Measurements from ENCODE around the gene SLC35F2.
"Not testable (repeated sequence)": the region's sequence is repeated elsewhere in the genome, so short reads cannot be mapped to it uniquely, and the experiment has no call there.

The SLC35F2 gene

DNA sequence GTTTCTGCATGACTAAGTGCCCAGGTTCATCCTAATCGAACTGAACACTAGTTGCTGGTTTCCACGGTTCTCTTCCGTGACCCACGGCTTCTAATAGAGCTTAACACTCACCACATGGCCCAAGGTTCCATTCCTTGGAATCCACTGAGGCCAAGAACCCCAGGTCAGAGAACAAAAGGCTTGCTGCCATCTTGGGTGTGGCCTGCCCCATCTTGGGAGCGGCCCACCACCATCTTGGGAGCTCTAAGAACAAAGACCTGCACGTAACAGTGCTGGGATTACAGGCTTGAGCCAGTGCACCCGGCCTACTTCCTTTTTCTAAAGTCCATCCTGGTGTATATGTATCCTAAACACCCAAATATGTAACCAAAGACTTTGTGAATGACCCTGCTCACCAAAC, 68.8 kb downstream of the SLC35F2 start:
- no peak for DNase-seq (ENCODE audit: low spot score)

- DNase-seq (ENCODE audit: low spot score) = no peak
These were observed 70.9 kb downstream of the SLC35F2 start for GRCh38 chr11:107787733-107788132.

- DNase-seq (ENCODE audit: low spot score) = peak; percentile 64
These were observed 73.2 kb downstream of the SLC35F2 start for GRCh38 chr11:107785401-107785800.

GRCh38 chr11:107783121-107783520, 75.5 kb downstream of the SLC35F2 start:
- no peak for DNase-seq (ENCODE audit: low spot score)

- no peak for DNase-seq (ENCODE audit: low spot score)
These were observed 77.8 kb downstream of the SLC35F2 start for GRCh38 chr11:107780775-107781174.

GRCh38 chr11:107780136-107780535, 78.5 kb downstream of the SLC35F2 start:
- no peak for DNase-seq (ENCODE audit: low spot score)

- DNase-seq (ENCODE audit: low spot score) = no peak
These were observed 79.6 kb downstream of the SLC35F2 start for GRCh38 chr11:107778839-107779517.

- DNase-seq (ENCODE audit: low spot score) = no peak
These were observed 81.5 kb downstream of the SLC35F2 start for GRCh38 chr11:107777110-107777509.

DNA sequence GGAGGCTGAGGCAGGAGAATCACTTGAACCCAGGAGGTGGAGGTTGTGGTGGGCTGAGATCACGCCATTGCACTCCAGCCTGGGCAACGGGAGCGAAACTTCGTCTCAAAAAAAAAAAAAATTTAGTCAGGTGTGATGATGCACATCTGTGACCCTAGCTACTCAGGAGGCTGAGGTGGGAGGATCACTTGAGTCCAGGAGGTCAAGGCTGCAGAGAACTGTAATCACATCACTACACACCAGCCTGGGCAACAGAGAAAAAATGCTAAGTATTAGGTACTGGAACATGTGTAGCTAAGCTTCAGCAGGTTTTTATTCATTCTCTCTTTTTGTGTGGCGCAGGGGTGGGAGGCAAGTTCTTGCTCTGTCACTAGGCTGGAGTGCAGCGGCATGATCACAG, 82.5 kb downstream of the SLC35F2 start:
- DNase-seq (ENCODE audit: low spot score) = no peak

- DNase-seq (ENCODE audit: low spot score) = peak; percentile 16
These were observed 88.0 kb downstream of the SLC35F2 start for GRCh38 chr11:107770551-107770951.

GRCh38 chr11:107769189-107769588, 89.4 kb downstream of the SLC35F2 start:
- peak; percentile 39 for DNase-seq (ENCODE audit: low spot score)

DNA sequence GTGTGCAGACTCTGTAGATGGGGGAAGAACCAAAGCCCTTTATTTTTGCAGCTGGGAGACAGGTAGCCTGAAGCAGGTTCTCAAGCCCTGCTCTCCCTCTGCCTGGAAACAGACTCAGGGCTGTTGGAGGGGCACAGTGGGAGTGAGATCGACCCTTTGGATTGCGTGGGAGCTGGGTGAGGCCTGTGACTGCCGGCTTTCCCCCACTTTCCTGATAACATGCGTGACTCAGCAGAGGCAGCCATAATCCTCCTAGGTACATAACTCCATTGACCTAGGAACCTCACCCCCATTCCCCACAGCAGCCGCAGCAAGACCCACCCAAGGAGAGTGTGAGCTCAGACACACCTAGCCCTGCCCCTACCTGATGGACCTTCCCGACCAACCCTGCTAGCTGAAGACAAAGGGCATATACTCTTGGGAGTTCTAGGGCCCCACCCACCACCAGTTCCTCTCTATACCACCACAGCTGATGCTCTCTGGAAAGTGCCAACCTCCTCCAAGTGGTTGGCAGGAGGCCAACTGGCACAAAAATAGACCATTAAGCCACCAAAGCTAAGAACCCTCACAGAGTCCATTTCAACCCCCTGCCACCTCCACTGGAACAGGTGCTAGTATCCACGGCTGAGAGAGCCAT, 99.8 kb downstream of the SLC35F2 start:
- not testable (repeated sequence) for DNase-seq (ENCODE audit: low spot score)

DNA sequence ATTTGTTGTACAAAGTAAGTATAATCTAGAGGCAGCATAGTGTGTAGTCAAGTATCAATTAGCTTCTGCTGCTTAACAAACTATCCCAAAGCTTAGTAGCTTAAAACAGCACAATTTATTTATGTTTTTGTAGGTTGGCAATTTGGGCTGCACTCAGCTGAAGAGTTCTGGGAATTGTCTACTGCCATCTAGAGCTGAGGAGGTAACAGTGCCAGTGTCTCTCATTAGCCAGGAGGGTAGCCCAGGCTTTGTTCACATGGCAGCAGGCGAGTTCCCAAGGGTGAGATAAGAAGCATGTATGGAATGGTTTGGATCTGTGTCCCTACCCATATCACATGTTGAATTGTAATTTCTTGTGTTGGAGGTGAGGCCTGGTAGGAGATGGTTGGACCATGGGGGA, 100.9 kb downstream of the SLC35F2 start:
- no peak for DNase-seq (ENCODE audit: low spot score)

DNA sequence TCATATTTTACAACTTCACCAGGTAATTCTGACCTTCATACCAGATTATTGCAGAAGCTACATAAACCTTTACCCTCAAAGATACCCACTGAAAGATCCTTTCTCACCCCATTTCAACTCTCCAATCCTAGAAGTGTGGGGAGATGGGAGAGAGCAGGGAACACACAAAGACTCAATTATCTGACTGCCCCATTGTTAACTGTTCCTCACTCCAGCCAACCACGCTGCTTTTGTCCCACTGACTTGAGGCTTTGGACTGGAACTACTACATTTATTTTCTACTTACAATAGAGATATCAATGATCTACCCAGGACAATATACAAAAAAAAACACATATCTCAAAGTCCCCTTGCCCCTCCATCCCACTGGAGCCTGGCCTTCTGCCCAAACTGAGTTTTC, 102.0 kb downstream of the SLC35F2 start:
- DNase-seq (ENCODE audit: low spot score) = no peak

DNA sequence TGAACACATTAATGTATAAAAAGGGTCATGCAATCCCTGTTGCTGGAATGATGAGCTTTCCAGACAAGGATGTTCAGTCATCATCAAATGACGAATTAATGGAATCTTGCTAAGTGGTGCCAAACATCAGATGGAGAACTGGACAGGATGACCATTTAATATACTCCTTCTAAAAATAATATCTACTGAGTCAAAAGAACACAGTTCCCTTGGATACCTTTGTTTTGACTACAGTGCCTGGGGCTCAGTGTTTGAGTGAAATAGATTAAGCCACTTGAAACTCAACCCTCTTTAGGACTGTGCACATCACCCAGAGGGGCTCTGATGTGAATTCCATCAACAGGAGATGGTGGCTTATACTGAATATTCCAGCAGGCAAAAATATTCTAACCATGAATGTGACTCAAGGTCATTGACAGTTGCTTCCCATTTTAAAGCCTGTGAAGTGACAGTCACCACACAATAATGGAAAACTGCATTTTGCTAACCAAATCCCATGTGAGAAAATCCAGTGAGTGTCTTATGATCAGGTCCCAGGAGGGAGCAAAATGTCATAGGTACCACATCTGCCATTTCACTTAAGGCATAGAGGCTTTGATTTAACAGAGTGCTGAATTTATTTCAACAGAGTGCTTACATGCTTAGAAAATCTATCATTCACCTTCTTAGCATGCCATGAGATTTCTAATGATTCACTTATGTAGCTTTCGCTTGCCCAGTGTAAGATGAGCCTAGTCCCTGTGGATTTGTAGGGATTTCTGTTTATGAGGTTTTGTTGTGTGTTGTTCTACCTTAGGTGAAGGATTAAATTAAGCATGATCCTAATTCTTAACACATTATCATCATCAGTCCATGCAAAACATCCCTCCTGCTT, 105.4 kb downstream of the SLC35F2 start:
- DNase-seq (ENCODE audit: low spot score) = no peak

DNA sequence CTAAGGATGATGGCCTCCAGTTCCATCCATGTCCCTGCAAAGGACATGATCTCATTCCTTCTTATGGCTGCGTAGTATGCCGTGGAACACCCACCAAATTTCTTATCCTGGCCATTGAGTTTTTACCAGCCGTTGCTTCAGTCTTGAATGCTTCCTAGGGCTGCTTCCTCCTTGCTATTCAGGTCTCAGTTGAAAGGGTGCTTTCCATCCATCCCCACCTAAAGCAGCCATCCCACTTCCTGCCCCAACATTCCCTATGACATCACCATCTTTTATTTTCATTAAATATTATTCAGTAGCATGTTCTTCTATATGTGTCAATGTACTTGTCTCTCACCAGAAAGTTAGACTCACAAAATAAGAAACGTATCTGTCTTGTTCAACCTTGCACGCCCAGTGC, 106.1 kb downstream of the SLC35F2 start:
- DNase-seq (ENCODE audit: low spot score) = no peak

- no peak for DNase-seq (ENCODE audit: low spot score)
These were observed 107.5 kb downstream of the SLC35F2 start for GRCh38 chr11:107751082-107751481.

DNA sequence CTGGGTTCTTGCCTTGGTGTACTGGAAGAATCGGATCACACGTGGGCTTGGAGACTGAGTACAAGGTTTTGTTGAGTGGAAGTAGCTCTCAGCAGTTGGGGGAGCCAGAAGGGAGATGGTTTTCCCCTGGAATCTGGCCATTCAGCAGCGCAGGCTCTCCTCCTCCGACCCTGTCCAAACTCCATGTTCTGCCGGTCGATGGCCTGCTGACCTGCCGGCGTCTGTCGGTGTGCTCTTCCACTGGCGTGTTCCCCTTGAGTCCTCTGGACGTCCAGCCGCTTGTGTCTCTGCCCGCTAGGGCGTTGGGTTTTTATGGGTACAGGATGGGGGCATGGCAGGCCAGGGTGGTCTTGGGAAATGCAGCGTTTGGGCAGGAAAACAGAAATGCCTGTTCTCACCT, 108.3 kb downstream of the SLC35F2 start:
- no peak for DNase-seq (ENCODE audit: low spot score)

GRCh38 chr11:107747622-107748021, 111.0 kb downstream of the SLC35F2 start:
- no peak for DNase-seq (ENCODE audit: low spot score)

DNA sequence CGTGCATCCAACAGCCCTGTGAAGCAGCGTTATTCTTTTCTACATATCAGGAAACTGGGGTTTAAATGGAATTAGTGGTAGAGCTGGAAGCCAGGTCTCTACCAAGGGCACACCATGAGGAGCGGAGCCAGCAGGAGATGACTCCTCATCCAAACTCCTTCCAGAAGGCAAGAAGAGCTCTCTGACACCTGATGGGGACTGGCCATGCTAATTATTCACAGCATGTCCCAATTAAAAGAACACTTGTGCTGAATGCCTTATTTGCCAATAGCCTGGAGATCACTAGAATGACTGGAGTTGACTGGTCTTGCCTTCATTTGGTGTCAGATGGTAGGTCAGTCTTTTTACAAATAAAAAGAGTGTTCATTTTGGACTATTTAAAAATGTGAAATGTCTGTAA, 113.9 kb downstream of the SLC35F2 start:
- DNase-seq (ENCODE audit: low spot score) = no peak

DNA sequence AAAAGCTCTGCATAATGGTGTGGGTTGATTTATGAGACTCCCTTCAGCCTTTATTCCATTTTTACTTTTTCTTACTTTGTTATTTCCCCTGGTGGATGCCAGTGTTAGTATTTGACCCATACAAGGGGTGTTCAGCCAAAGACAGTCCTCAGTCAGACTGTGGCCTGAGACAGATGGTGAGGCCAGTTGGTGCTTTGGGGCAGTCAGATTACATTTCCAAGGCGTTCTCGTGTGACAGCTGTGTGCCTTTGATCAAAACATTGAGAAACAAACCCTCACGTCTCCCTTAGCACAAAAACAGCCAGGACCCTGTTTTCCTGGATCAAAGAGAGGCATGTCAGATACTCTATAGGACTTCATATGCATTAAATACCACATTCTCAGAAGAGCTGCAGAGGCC, 115.4 kb downstream of the SLC35F2 start:
- DNase-seq (ENCODE audit: low spot score) = no peak

- peak; percentile 36 for DNase-seq (ENCODE audit: low spot score)
These were observed 117.4 kb downstream of the SLC35F2 start for GRCh38 chr11:107741044-107741823.

Data from activated CD4-positive, alpha-beta T cell treated with anti-CD3 and anti-CD28 coated beads, Interleukin-2, Interleukin-4, amounts not matched to agents 100 ng/mL and 50 ng/mL, durations not matched to agents 16 hours and 8 hours (primary cell).